ENCODE data around the gene HARS1.
A peak's percentile ranks its signal among the peaks of the same experiment; 100 is the strongest.
"Not testable (repeated sequence)": the region's sequence is repeated elsewhere in the genome, so short reads cannot be mapped to it uniquely, and the experiment has no call there.

HARS1 gene

DNA sequence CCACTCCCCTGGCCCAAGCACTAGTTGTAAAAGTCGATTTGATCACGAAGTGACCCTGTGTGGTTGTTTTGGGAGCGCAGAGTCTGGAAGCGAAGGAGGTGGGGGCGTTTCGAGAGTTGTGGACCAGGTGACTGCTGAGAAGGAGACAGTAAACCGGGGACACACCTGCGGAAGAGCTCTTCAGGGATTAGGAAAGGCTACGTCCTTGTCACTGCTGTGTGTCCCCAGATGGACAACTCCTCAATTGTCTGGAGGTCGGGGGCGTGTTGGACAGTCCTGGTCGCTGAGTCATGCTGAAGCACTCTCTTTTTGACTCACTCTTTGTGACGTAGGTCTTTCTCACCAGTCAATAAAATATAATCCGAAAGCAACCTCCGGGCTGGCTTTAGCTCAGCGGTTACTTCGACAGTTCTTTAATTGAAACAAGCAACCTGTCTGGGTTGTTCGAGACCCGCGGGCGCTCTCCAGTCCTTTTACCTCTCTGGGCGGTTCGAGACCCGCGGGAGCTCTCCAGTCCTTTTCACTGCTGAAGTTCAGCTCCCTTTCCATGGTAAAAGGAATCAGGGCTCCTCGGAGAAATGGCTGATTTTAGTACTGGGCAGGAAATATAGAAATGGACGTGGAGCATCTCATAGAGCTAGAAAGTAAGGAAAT, 19.9 kb upstream of the HARS1 start:
- peak overlapping the region; percentile 38 for H3K4me3 ChIP-seq (ENCODE audit: low read length)
- peak overlapping the region; percentile 60 for H3K9ac ChIP-seq (ENCODE audit: low read length)
- H2AK5ac ChIP-seq (ENCODE audit: low read length) = no peak overlapping the region
- peak overlapping the region; percentile 65 for H3K4me2 ChIP-seq (ENCODE audit: low read length)
- H3K4me1 ChIP-seq (ENCODE audit: control insufficient read depth, low read depth, low read length) = no peaks in the 10 kb centered on the region
- H3K79me2 ChIP-seq (ENCODE audit: control insufficient read depth, insufficient read depth, low read length) = no peaks in the 10 kb centered on the region
- H2BK15ac ChIP-seq (replicated peaks; ENCODE audit: low read depth) = no peak overlapping the region
- no peaks in the 10 kb centered on the region for H3K27me3 ChIP-seq (ENCODE audit: insufficient read depth, low read length, poor library complexity)
- H2BK5ac ChIP-seq (ENCODE audit: low read length) = no peak overlapping the region
- H2BK120ac ChIP-seq (ENCODE audit: low read depth, low read length) = no peak overlapping the region
- no CpG with 5 or more reads among the region's 27 CpGs for WGBS (ENCODE audit: extremely low coverage, insufficient coverage, low lambda C conversion rate)
- peak overlapping the region; percentile 51 for H3K27ac ChIP-seq (ENCODE audit: low read depth, low read length)
- H4K8ac ChIP-seq (ENCODE audit: low read depth, low read length) = no peak overlapping the region
- H3K79me1 ChIP-seq (ENCODE audit: low read length) = no peaks in the 10 kb centered on the region
- H3K56ac ChIP-seq (ENCODE audit: low read length) = peak overlapping the region; percentile 73
- no peaks in the 10 kb centered on the region for H3K36me3 ChIP-seq (ENCODE audit: control insufficient read depth, insufficient read depth, low read length)
- H3K23ac ChIP-seq (ENCODE audit: low read length) = no peak overlapping the region
- no peak overlapping the region for H4K5ac ChIP-seq (ENCODE audit: low read length)
- H3K18ac ChIP-seq (ENCODE audit: low read length) = no peak overlapping the region
- peak; percentile 95 for DNase-seq
- H3K4ac ChIP-seq (ENCODE audit: low read depth, low read length) = no peak overlapping the region

DNA sequence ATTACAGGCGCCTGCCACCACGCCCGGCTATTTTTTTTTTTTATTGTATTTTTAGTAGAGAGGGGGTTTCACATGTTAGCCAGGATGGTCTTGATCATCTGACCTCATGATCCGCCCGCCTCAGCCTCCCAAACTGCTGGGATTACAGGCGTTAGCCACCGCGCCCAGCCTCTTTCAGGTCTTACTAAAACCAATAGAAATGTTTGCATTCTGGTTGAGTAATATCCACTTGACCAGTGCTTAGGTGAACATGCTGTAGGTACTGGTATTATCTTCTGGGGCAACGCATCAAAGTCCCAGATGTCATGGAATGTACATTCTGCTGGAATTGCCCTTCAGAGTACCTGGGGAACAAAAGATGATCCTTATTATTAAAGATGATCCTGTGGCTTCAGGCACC, 17.6 kb upstream of the HARS1 start:
- not testable (repeated sequence) for H2BK120ac ChIP-seq (ENCODE audit: low read depth, low read length); H4K8ac ChIP-seq (ENCODE audit: low read depth, low read length); H3K4me3 ChIP-seq (ENCODE audit: low read length); H3K79me2 ChIP-seq (ENCODE audit: control insufficient read depth, insufficient read depth, low read length); H2BK15ac ChIP-seq (replicated peaks; ENCODE audit: low read depth); H3K23ac ChIP-seq (ENCODE audit: low read length); H3K27ac ChIP-seq (ENCODE audit: low read depth, low read length); H2AK5ac ChIP-seq (ENCODE audit: low read length); H3K4me2 ChIP-seq (ENCODE audit: low read length); H3K18ac ChIP-seq (ENCODE audit: low read length); H3K4me1 ChIP-seq (ENCODE audit: control insufficient read depth, low read depth, low read length); H3K36me3 ChIP-seq (ENCODE audit: control insufficient read depth, insufficient read depth, low read length); H3K9ac ChIP-seq (ENCODE audit: low read length); DNase-seq; H3K79me1 ChIP-seq (ENCODE audit: low read length); H3K27me3 ChIP-seq (ENCODE audit: insufficient read depth, low read length, poor library complexity); H4K5ac ChIP-seq (ENCODE audit: low read length); H3K4ac ChIP-seq (ENCODE audit: low read depth, low read length); H2BK5ac ChIP-seq (ENCODE audit: low read length); H3K56ac ChIP-seq (ENCODE audit: low read length)
- WGBS (ENCODE audit: extremely low coverage, insufficient coverage, low lambda C conversion rate) = no CpG with 5 or more reads among the region's 9 CpGs

DNA sequence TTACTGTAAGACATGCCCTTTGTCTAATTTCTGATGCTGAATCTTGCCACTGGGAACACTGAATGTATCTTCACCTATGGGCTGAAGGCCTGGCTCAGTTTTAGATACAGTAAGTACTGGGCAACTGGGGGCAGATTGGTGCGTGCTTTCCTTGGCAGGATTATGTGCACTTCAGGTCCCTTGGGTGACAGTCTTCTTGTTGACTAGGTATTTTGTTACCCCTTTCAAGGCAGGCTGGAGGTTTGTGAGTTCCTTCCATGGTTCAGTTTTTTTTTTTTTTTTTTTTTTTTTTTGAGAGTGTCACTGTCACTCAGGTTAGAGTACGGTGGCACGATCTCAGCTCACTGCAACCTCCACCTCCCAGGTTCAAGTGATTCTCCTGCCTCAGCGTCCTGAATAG, 16.6 kb upstream of the HARS1 start:
- H3K4ac ChIP-seq (ENCODE audit: low read depth, low read length) = no peak overlapping the region

DNA sequence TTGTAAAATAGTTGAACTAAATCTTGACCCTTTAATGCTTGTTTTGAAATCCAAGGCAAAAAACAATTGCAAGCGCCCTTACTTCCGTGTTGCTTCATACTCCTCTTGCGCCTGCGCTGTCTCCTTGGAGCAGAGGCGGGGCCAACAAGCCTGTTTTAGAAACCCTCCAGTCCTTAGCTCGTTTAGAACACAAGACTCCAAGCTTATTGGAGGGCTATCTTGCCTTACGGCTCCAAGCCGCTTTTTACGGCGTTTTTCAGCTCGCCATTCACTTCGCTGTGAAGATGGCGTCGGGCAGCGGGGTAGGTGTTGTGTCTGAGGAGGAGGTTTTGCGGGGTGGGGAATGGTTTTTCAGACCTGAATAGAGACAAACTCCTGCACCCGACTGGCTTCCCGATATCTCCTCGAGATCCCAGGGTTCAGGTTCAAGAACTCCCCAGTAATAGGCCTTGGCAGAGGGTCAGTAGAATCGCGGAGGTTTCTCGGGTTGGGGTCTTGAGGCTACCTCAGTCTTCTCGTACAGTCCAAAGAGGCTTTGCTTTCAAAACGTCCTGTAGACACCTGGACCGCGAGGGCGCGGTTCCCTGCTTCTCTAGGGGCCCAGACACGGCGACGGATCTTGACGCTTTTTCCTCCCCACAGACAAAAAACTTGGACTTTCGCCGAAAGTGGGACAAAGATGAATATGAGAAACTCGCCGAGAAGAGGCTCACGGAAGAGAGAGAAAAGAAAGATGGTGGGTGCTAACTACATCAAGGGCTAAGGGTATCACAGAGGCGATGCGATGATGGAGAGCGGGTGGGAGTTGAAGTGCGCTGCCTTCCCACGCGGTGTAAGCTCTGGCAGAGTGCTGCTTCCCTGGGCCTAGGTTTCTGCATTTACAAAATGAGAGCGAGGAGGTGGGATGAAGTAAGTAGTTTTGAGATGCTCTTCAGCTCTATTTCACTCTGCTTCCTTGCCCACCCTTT, 9.3 kb upstream of the HARS1 start, which contains the start of gene ZMAT2:
TSS of gene ZMAT2 (plus strand) at position 271 of the 968 bp plus-strand sequence. CDS start at position 285, 14 bp downstream.
- Histone ChIP-seq H2BK120ac (ENCODE audit: low read depth, low read length) (no peak within 1 kb of the TSS), H3K4me2 (ENCODE audit: low read length) (peak within 1 kb of the TSS; percentile 65), H4K8ac (ENCODE audit: low read depth, low read length) (no peak within 1 kb of the TSS), H4K5ac (ENCODE audit: low read length) (no peak within 1 kb of the TSS), H3K27ac (ENCODE audit: low read depth, low read length) (no peak within 1 kb of the TSS), H3K79me1 (ENCODE audit: low read length) (peaks cover 7% of the 10 kb centered on the region), H3K56ac (ENCODE audit: low read length) (peak within 1 kb of the TSS; percentile 85), H3K36me3 (ENCODE audit: control insufficient read depth, insufficient read depth, low read length) (peaks cover 18% of the 10 kb centered on the region), H3K79me2 (ENCODE audit: control insufficient read depth, insufficient read depth, low read length) (peaks cover 9% of the 10 kb centered on the region), H3K9ac (ENCODE audit: low read length) (peak within 1 kb of the TSS; percentile 84), H3K4me1 (ENCODE audit: control insufficient read depth, low read depth, low read length) (peaks cover 2% of the 10 kb centered on the region), H3K4me3 (ENCODE audit: low read length) (peak within 1 kb of the TSS; percentile 83), H2BK5ac (ENCODE audit: low read length) (no peak within 1 kb of the TSS), H2BK15ac (replicated peaks; ENCODE audit: low read depth) (no peak within 1 kb of the TSS), H2AK5ac (ENCODE audit: low read length) (no peak within 1 kb of the TSS), H3K27me3 (ENCODE audit: insufficient read depth, low read length, poor library complexity) (no peaks in the 10 kb centered on the region), H3K4ac (ENCODE audit: low read depth, low read length) (peak within 1 kb of the TSS; percentile 88), H3K18ac (ENCODE audit: low read length) (no peak within 1 kb of the TSS), H3K23ac (ENCODE audit: low read length) (no peak within 1 kb of the TSS)
- WGBS (ENCODE audit: extremely low coverage, insufficient coverage, low lambda C conversion rate) = no CpG with 5 or more reads among the region's 44 CpGs
- peak; percentile 99 for DNase-seq

More for the DNA sequence above, 16.6 kb upstream of the HARS1 start:
- Histone ChIP-seq H3K4me3 (ENCODE audit: low read length) (no peak overlapping the region), H3K18ac (ENCODE audit: low read length) (no peak overlapping the region), H4K5ac (ENCODE audit: low read length) (no peak overlapping the region), H2AK5ac (ENCODE audit: low read length) (no peak overlapping the region), H3K27me3 (ENCODE audit: insufficient read depth, low read length, poor library complexity) (no peaks in the 10 kb centered on the region), H3K4me2 (ENCODE audit: low read length) (no peak overlapping the region), H3K79me1 (ENCODE audit: low read length) (no peaks in the 10 kb centered on the region), H4K8ac (ENCODE audit: low read depth, low read length) (no peak overlapping the region), H3K27ac (ENCODE audit: low read depth, low read length) (no peak overlapping the region), H3K9ac (ENCODE audit: low read length) (no peak overlapping the region), H3K23ac (ENCODE audit: low read length) (no peak overlapping the region), H3K56ac (ENCODE audit: low read length) (no peak overlapping the region), H3K4me1 (ENCODE audit: control insufficient read depth, low read depth, low read length) (no peaks in the 10 kb centered on the region), H3K79me2 (ENCODE audit: control insufficient read depth, insufficient read depth, low read length) (no peaks in the 10 kb centered on the region), H2BK120ac (ENCODE audit: low read depth, low read length) (no peak overlapping the region), H2BK5ac (ENCODE audit: low read length) (no peak overlapping the region), H2BK15ac (replicated peaks; ENCODE audit: low read depth) (no peak overlapping the region), H3K36me3 (ENCODE audit: control insufficient read depth, insufficient read depth, low read length) (peaks cover 5% of the 10 kb centered on the region)
- no peak for DNase-seq
- WGBS (ENCODE audit: extremely low coverage, insufficient coverage, low lambda C conversion rate) = no CpG with 5 or more reads among the region's 4 CpGs

DNA sequence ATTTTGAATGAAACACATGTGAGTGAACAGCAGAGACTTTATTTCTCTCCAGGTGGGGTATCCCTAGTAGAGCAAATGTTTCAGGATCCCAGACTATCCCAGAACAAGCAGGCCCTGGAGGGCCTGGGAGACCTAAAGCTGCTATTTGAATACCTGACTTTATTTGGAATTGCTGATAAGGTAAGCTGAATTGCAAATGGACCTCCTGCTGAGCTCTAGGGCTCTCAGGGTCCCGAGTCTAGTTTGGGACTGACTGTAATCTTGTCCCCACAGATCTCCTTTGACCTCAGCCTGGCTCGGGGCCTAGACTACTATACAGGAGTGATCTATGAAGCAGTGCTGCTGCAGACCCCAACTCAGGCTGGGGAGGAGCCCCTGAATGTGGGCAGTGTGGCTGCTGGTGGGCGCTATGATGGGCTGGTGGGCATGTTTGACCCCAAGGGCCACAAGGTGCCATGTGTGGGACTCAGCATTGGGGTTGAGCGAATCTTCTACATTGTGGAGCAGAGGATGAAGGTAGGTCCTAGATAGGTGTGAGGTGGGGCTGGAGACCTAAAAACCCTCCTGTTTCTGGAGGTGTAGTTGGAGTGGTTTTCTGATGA, 5.8 kb upstream of the HARS1 start:
- WGBS (ENCODE audit: extremely low coverage, insufficient coverage, low lambda C conversion rate) = no CpG with 5 or more reads among the region's 4 CpGs
- H3K4me1 ChIP-seq (ENCODE audit: control insufficient read depth, low read depth, low read length) = peaks cover 2% of the 10 kb centered on the region
- no peak overlapping the region for H3K18ac ChIP-seq (ENCODE audit: low read length)
- H3K4me3 ChIP-seq (ENCODE audit: low read length) = no peak overlapping the region
- peaks cover 25% of the 10 kb centered on the region for H3K79me2 ChIP-seq (ENCODE audit: control insufficient read depth, insufficient read depth, low read length)
- no peak overlapping the region for H3K9ac ChIP-seq (ENCODE audit: low read length)
- H3K79me1 ChIP-seq (ENCODE audit: low read length) = peaks cover 13% of the 10 kb centered on the region
- H3K23ac ChIP-seq (ENCODE audit: low read length) = no peak overlapping the region
- H2AK5ac ChIP-seq (ENCODE audit: low read length) = no peak overlapping the region
- H2BK120ac ChIP-seq (ENCODE audit: low read depth, low read length) = no peak overlapping the region
- peak; percentile 76 for DNase-seq
- no peak overlapping the region for H3K4ac ChIP-seq (ENCODE audit: low read depth, low read length)
- H3K36me3 ChIP-seq (ENCODE audit: control insufficient read depth, insufficient read depth, low read length) = peaks cover 17% of the 10 kb centered on the region
- H3K56ac ChIP-seq (ENCODE audit: low read length) = peak overlapping the region; percentile 39
- no peak overlapping the region for H3K27ac ChIP-seq (ENCODE audit: low read depth, low read length)
- H3K27me3 ChIP-seq (ENCODE audit: insufficient read depth, low read length, poor library complexity) = no peaks in the 10 kb centered on the region
- H2BK15ac ChIP-seq (replicated peaks; ENCODE audit: low read depth) = no peak overlapping the region
- H4K8ac ChIP-seq (ENCODE audit: low read depth, low read length) = no peak overlapping the region
- no peak overlapping the region for H3K4me2 ChIP-seq (ENCODE audit: low read length)
- no peak overlapping the region for H4K5ac ChIP-seq (ENCODE audit: low read length)
- no peak overlapping the region for H2BK5ac ChIP-seq (ENCODE audit: low read length)
